GM20000 (cell line): Measurements from ENCODE around the gene GALNT12.

Experiments
- DNase-seq: peaks from one replicate; pipeline ENCODE4 v3.0.0; 2012; ENCODE audit warnings: low spot score
- CTCF ChIP-seq: IDR thresholded peaks from 2 replicates; pipeline ENCODE4 v1.5.1; 2012; ENCODE audit warnings: mild to moderate bottlenecking, control low read depth; ENCODE audit errors: extremely low read depth, missing control alignments

GALNT12 gene

GRCh38 chr9:98777618-98778017 lies 29.9 kb upstream of the GALNT12 start:
- no peak for TF ChIP-seq CTCF
- no peak for DNase-seq

GRCh38 chr9:98778251-98778650 lies 29.2 kb upstream of the GALNT12 start:
- no peak for TF ChIP-seq CTCF
- no peak for DNase-seq

GRCh38 chr9:98778711-98779530 lies 28.5 kb upstream of the GALNT12 start:
- no peak for DNase-seq
- no peak for TF ChIP-seq CTCF

- no peak for TF ChIP-seq CTCF
- no peak for DNase-seq
These were observed 27.3 kb upstream of the GALNT12 start for GRCh38 chr9:98780059-98780749.

GRCh38 chr9:98781588-98782383 lies 25.7 kb upstream of the GALNT12 start:
- no peak for DNase-seq
- TF ChIP-seq CTCF: no peak

GRCh38 chr9:98783518-98784226 lies 23.8 kb upstream of the GALNT12 start:
- TF ChIP-seq CTCF: no peak
- DNase-seq: no peak
